Suppressor macrophage treated with lipopolysaccharide for 1 hour (primary cell): ENCODE measurements around the gene PDE6B.
"Not testable (repeated sequence)": the region's sequence is repeated elsewhere in the genome, so short reads cannot be mapped to it uniquely, and the experiment has no call there.

Experiments
- DNase-seq, 3 donors: peaks; one replicate each; pipeline ENCODE4 v3.0.0-alpha.2; 2020 to 2022

The PDE6B gene

GRCh38 chr4:624705-625590 lies at the start of gene PDE6B:
Gene PDE6B, plus strand, starts transcription at chr4:625573. Its CDS starts 54 bp downstream, at chr4:625627.
- no peak for DNase-seq

GRCh38 chr4:576245-576821 lies 49.0 kb upstream of the PDE6B start, which contains the start of gene TMEM271:
Gene TMEM271, minus strand, starts transcription at chr4:576295. Its CDS starts 233 bp downstream, at chr4:576062.
- DNase-seq: no peak

GRCh38 chr4:576991-577498 lies 48.3 kb upstream of the PDE6B start:
- peak in 1 of 3 donors; percentile 11 for DNase-seq

DNA sequence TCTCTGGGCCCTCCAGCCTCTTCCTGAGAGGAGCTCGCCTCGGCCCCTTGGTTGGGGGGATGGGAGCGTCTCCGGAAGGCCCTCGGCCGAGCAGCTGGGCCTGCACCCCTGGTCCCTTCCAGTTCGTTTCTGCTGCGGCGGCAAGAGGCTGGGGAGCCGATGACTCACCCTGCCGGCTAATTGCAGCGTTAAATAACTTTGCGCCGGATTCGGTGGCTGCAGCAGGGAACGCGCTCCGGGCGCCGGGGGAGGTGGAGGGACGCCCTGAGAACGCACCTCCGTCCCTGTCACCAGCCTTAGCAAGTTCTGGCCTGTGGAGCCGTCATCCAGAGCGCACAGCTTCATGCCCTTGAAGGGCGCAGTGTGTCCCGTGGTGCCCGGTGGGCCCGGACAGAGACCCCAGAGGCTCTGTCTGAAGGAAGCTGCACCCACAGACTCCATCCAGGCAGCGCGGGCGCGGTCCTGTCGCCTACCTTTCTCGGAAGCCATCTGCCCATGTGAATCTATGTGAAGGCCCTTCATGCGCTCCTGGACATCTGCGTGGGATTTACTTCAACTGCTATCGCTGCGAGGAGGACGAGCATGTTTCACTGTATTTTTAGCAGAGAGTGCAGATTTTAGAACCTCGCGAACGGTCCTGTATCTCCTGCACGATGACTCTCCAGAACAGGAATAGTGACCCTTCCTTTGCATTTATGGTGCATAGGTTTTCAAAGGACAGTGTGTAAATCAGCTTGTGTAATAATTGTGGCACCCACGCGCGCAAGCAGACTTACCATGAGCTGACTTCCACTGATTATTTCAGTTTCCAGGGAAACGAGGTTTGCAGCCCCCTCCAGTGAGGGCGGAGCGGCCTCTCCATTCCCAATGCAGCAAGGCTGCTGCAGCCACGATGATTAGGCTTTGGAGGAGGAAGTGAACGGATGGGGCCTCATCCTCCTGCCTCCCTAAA lies 47.6 kb upstream of the PDE6B start:
- peak; percentile 8 to 32 (median 29) for DNase-seq

DNA sequence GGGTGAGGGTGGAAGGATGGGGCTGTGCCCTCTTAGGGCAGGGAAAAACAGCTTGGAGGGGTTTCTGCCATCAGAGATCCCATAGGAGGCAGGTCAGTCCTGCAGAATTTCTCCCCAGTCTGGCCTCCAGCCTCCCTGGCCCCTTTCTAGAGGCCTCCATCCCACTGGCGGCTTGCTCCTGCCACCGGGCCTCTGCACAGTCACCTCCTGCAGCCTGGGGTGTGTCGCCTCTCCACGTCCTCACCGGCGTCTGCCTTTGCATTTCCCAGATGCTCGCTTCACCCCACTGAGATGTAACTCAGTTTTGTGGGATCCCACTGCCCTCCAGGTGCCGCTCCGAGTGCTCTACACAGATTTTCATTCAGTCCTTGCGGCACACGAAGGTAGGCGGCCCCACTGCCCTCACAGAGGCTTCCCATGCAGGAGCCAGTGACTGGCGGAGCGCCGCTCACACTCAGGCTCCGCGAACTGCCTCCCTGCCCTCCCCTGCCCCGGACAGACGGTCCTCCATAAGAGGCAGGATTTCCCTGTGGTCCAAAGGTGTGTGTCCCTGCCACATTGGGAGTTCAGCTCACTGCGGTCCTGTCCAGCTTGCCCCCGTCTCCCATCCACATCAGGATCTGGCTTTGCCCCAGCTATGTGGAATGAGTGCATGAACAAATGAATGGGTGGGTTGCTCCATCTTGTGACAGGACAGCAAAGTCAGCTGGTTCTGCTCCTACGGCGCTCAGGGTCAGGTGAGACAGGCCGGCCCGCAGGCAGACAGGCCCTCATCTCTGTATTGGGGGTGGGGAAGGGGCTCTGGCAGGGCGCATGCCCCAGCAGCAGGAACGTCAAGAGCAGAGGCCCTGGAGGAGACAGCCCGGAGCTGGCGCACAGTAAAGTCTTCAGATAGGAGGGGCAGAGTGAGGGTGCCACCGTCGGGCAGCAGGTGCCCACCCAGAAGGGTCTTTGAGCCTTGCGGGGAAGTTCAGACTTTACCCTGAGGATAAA lies 46.6 kb upstream of the PDE6B start:
- no peak for DNase-seq

GRCh38 chr4:579543-580175 lies 45.7 kb upstream of the PDE6B start:
- DNase-seq: no peak

DNA sequence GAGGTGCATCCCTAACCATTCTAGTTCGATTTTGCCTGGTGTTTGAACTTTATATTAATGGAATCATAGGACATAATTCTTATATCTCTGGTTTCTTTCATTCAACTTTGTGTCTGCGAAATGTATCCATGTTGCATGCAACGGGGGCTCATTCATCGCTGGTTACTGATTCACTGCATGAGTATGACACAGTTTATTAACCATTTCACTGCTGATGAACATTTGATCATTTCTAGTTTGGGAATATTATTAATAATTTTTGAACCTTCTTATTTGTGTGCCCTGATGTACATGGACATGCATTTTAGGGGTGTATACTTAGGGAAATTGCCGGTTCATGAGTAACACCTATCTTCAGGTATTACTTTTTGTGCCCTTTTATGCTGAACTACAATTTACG lies 44.2 kb upstream of the PDE6B start:
- no peak for DNase-seq

GRCh38 chr4:581753-582361 lies 43.5 kb upstream of the PDE6B start:
- no peak for DNase-seq

DNA sequence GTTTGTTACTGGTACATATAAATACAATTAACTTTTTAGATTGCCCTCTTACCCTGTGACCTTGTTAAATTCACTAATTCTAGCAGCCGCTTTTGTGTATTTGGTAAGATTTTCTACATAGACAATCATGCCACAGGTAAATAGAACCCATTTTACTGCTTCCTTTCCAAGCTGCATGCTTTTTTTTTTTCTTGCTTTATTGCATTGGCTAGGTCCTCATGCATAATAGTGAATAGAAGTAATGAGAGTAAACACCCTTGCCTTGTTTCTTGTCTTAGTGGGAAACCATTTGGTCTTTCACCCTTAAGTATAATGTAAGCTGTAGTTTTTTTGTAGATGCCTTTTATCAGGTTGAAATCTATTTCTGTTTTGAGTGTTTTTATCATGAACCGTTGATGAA lies 41.6 kb upstream of the PDE6B start:
- DNase-seq: no peak

- no peak for DNase-seq
Observed at GRCh38 chr4:587671-588350, 37.6 kb upstream of the PDE6B start.

GRCh38 chr4:588351-588849 lies 37.0 kb upstream of the PDE6B start:
- no peak for DNase-seq

DNA sequence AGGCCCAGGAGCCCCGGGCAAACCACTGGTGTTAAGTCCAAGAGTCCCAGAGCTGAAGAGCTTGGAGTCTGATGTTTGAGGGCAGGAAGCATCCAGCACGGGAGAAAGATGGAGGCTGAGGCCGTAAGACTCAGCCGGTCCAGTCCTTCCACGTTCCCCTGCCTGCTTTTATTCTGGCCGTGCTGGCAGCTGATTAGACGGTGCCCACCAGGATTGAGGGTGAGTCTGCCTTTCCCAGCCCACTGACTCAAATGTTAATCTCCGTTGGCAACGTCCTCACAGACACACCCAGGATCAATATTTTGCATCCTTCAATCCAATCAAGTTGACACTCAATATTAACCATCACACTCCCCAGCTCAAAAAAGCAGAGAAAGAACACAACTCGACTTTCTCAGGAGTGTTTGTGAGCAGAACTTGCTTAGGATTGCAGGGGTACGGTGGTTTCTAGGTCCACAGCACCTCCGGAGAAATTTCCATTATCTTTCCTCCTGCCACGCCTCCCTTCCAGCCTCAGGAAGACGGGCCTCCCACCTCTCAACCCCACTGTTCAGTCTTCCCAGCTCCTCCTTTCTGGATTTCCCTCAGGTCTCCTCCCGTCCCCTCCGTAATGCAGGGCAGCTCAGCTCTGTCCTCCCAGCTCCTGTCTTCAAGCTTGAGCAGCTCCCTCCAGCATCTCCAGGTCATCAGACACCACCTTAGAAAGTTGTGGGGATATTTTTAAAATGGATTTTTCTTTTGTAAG lies 36.0 kb upstream of the PDE6B start:
- DNase-seq: no peak

GRCh38 chr4:590313-590841 lies 35.0 kb upstream of the PDE6B start:
- no peak for DNase-seq

DNA sequence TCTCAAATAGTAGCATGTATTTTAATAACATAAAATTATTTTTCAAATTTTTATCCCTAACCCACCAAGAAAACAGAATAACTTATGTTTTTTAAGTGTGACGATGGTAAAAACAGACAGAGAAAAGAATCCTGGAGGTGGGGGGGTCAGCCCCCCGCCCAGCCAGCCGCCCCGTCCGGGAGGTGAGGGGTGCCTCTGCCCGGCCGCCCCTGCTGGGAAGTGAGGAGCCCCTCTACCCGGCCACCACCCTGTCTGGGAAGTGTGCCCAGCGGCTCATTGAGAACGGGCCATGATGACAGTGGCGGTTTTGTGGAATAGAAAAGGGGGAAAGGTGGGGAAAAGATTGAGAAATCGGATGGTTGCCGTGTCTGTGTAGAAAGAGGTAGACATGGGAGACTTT lies 33.2 kb upstream of the PDE6B start:
- not testable (repeated sequence) for DNase-seq

DNA sequence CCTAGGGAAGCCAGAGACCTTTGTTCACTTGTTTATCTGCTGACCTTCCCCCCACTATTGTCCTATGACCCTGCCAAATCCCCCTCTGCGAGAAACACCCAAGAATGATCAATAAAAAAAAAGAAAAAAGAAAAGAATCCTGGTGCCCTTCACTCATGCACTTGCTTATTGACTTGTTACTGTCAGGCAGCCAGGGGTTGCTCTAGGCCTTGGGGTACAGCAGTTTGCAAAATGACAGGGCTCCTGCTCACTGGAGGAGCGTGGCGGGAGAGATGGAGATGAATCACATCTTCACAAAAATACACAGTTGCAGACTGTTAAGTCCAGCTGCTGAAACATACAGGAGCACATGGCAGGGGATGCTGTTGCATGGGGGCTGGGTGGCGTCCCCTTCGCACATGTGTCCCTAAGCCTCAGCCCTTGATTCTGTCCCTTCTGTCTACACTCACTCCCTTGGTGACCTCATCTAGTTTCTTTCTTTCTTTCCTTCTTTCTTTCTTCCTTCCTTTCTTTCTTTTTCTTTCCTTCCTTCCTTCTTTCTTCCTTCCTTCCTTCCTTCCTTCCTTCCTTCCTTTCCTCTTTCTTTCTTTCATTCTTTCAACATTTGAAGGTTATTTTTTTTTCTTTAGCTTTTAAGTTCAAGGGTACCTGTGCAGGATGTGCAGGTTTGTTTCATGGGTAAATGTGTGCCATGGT lies 32.4 kb upstream of the PDE6B start:
- no peak for DNase-seq

DNA sequence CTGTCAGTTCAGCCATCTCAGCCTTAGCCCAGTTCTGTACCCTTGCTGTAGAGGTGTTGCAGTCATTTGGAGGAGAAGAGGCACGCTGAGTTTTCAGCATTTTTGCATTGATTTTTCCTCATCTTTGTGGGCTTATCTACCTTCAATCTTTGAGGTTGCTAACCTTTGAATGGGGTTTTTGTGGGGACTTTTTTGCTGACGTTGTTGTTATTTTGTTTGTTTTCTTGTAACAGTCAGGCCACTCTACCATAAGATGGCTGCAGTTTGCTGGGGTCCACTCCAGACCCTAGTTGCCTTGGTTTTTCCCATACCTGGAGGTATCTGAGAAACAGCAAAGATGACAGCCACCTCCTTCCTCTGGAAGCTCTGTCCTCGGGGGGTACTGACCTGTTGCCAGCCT lies 26.4 kb upstream of the PDE6B start:
- DNase-seq: no peak

DNA sequence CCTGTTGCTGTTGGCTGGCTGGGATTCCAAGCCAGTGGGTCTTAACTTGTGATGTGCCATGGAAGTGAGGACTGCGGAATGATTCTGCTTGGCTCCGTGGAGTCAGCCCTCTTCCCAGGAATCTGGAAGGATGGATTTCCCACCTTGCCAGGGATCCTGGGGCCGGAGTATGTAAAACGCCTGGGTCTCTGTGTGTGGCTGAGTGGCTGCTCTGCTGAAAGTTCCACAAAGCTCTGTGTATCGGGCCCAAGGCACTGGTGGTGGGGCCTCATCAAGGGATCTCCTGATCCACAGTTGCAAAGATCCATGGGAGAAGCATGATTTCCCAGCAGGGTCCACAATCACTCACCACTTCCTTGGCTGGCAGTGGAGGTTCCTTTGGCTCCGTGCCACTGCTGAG lies 25.2 kb upstream of the PDE6B start:
- DNase-seq: no peak

- no peak for DNase-seq
Observed at GRCh38 chr4:600850-601515, 24.4 kb upstream of the PDE6B start.
